OCI-LY1 (cell line): ENCODE results near the gene TMOD2.

Source experiments
- H2AFZ ChIP-seq: fragments of 200-600 bp; sonication (generic), shearing (Covaris generic); 2 replicates; pipeline ENCODE4 v1.6.0; 2014; ENCODE audit warnings: antibody characterized with exemption, mild to moderate bottlenecking, low read length
- H3F3A ChIP-seq: fragments of 200-600 bp; sonication (generic), shearing (Covaris generic); 2 replicates; pipeline ENCODE4 v1.6.0; 2014; ENCODE audit warnings: mild to moderate bottlenecking, antibody characterized with exemption, low read length, moderate library complexity; ENCODE audit not compliant: insufficient read depth
- H3K27ac ChIP-seq: fragments of 200-600 bp; sonication (generic); 2 replicates; pipeline ENCODE4 v1.5.1; 2014; ENCODE audit warnings: low read length, mixed run types, mild to moderate bottlenecking, low read depth; ENCODE audit not compliant: poor library complexity, severe bottlenecking
- H3K27me3 ChIP-seq: fragments of 200-600 bp; sonication (generic); 2 replicates; pipeline ENCODE4 v1.6.0; 2014; ENCODE audit warnings: antibody characterized with exemption, mild to moderate bottlenecking, low read length, moderate library complexity; ENCODE audit not compliant: insufficient read depth
- H3K36me3 ChIP-seq: fragments of 200-600 bp; sonication (generic); 2 replicates; pipeline ENCODE4 v1.6.1; 2014; ENCODE audit warnings: mild to moderate bottlenecking, antibody characterized with exemption, low read length, moderate library complexity, mixed read lengths; ENCODE audit not compliant: insufficient read depth
- H3K4me1 ChIP-seq: fragments of 200-600 bp; sonication (generic); 2 replicates; pipeline ENCODE4 v1.5.1; 2014; ENCODE audit warnings: mild to moderate bottlenecking, low read length, moderate library complexity; ENCODE audit not compliant: insufficient read depth, severe bottlenecking
- H3K4me2 ChIP-seq: fragments of 200-600 bp; sonication (generic), shearing (Covaris generic); 2 replicates; pipeline ENCODE4 v1.6.1; 2014; ENCODE audit warnings: low read length
- H3K4me3 ChIP-seq: fragments of 200-600 bp; sonication (generic); 2 replicates; pipeline ENCODE4 v1.5.1; 2014; ENCODE audit warnings: low read length, low read depth, mild to moderate bottlenecking, mixed read lengths; ENCODE audit not compliant: poor library complexity, severe bottlenecking
- H3K79me2 ChIP-seq: fragments of 200-600 bp; shearing (Covaris generic); 2 replicates; pipeline ENCODE4 v1.6.1; 2016; ENCODE audit warnings: mixed run types, low read length, mixed read lengths; ENCODE audit not compliant: insufficient read depth
- H3K9ac ChIP-seq: fragments of 200-600 bp; sonication (generic), shearing (Covaris generic); 2 replicates; pipeline ENCODE4 v1.6.1; 2014; ENCODE audit warnings: mild to moderate bottlenecking, low read length, mixed read lengths
- H3K9me2 ChIP-seq: fragments of 200-600 bp; sonication (generic), shearing (Covaris generic); 2 replicates; pipeline ENCODE4 v1.6.1; 2014; ENCODE audit warnings: low read depth, mild to moderate bottlenecking, low read length, mixed read lengths
- H3K9me3 ChIP-seq: fragments of 200-600 bp; shearing (Covaris generic); 2 replicates; pipeline ENCODE4 v1.6.1; 2014; ENCODE audit warnings: low read length, mixed read lengths
- H4K20me1 ChIP-seq: fragments of 200-600 bp; sonication (generic), shearing (Covaris generic); 2 replicates; pipeline ENCODE4 v1.6.0; 2016; ENCODE audit warnings: mild to moderate bottlenecking, low read length; ENCODE audit not compliant: insufficient read depth
- CTCF ChIP-seq: fragments of 200-600 bp; sonication (generic), shearing (Covaris generic); IDR thresholded peaks from 2 replicates; pipeline ENCODE4 v1.5.1; 2017; ENCODE audit warnings: mild to moderate bottlenecking, antibody characterized with exemption, low read length, moderate library complexity, mixed read lengths
- EZH2 ChIP-seq: fragments of 200-600 bp; sonication (generic), shearing (Covaris generic); IDR thresholded peaks from 2 replicates; pipeline ENCODE4 v1.8.0; 2017; ENCODE audit warnings: borderline replicate concordance, mixed run types, mild to moderate bottlenecking, antibody characterized with exemption, low read length, moderate library complexity, mixed read lengths

The TMOD2 gene

GRCh38 chr15:51737522-51738305 lies 13.7 kb upstream of the TMOD2 start, which contains the start of gene LYSMD2:
Gene LYSMD2, minus strand, starts transcription at chr15:51737655. Its CDS starts 33 bp downstream, at chr15:51737622.
- Histone ChIP-seq H3K9ac (peak within 1 kb of the TSS; percentile 58), H3K27me3 (no peaks in the 10 kb centered on the region), H3K79me2 (no peaks in the 10 kb centered on the region), H4K20me1 (no peaks in the 10 kb centered on the region), H3K9me3 (no peaks in the 10 kb centered on the region), H2AFZ (no peak within 1 kb of the TSS), H3K9me2 (no peaks in the 10 kb centered on the region), H3K4me1 (peaks cover 31% of the 10 kb centered on the region), H3K27ac (no peak within 1 kb of the TSS), H3K4me3 (peak within 1 kb of the TSS; percentile 60), H3K4me2 (peak within 1 kb of the TSS; percentile 53), H3K36me3 (no peaks in the 10 kb centered on the region), H3F3A (no peaks in the 10 kb centered on the region)
- TF ChIP-seq EZH2 (no peak), CTCF (no peak)

DNA sequence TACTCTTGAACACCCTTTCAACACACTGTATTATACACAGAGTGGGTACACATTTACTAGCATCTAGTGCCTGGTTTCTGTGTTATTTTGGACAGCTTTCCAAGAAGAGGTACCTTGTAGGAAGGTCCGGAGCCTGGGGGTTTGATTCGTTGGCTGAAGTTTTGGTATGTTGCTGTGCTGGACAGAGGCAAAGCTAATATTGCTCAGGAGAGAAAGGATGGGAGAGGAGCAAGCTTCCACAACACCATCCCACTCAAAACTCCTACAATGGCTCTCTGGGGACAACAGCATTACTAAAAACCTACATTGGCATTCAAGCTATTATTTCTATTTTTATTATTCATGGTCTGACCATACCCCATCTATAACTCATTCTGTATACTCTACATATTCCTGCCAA lies 12.8 kb upstream of the TMOD2 start:
- H3K36me3 ChIP-seq = no peaks in the 10 kb centered on the region
- H3K27me3 ChIP-seq = no peaks in the 10 kb centered on the region
- no peaks in the 10 kb centered on the region for H3F3A ChIP-seq
- no peak overlapping the region for H3K4me3 ChIP-seq
- H3K27ac ChIP-seq = no peak overlapping the region
- TF ChIP-seq CTCF = no peak
- no peak for TF ChIP-seq EZH2
- H4K20me1 ChIP-seq = no peaks in the 10 kb centered on the region
- H2AFZ ChIP-seq = no peak overlapping the region
- no peaks in the 10 kb centered on the region for H3K9me3 ChIP-seq
- no peak overlapping the region for H3K9ac ChIP-seq
- peaks cover 29% of the 10 kb centered on the region for H3K4me1 ChIP-seq
- H3K79me2 ChIP-seq = no peaks in the 10 kb centered on the region
- no peak overlapping the region for H3K4me2 ChIP-seq
- H3K9me2 ChIP-seq = no peaks in the 10 kb centered on the region

- H3K27ac ChIP-seq = no peak overlapping the region
- no peaks in the 10 kb centered on the region for H3K9me3 ChIP-seq
- H2AFZ ChIP-seq = no peak overlapping the region
- H4K20me1 ChIP-seq = no peaks in the 10 kb centered on the region
- no peaks in the 10 kb centered on the region for H3K9me2 ChIP-seq
- no peak for TF ChIP-seq EZH2
- no peak for TF ChIP-seq CTCF
- no peak overlapping the region for H3K4me2 ChIP-seq
- H3F3A ChIP-seq = no peaks in the 10 kb centered on the region
- H3K4me3 ChIP-seq = no peak overlapping the region
- H3K9ac ChIP-seq = no peak overlapping the region
- H3K4me1 ChIP-seq = peaks cover 29% of the 10 kb centered on the region
- H3K79me2 ChIP-seq = no peaks in the 10 kb centered on the region
- H3K27me3 ChIP-seq = no peaks in the 10 kb centered on the region
- no peaks in the 10 kb centered on the region for H3K36me3 ChIP-seq
These were observed 12.2 kb upstream of the TMOD2 start for GRCh38 chr15:51739061-51739712.
